ENCODE measurements around the gene ZCCHC2.

ZCCHC2 gene

GRCh38 chr18:62539284-62540165 is 16.7 kb downstream of the ZCCHC2 start:
- no peak for DNase-seq

DNA sequence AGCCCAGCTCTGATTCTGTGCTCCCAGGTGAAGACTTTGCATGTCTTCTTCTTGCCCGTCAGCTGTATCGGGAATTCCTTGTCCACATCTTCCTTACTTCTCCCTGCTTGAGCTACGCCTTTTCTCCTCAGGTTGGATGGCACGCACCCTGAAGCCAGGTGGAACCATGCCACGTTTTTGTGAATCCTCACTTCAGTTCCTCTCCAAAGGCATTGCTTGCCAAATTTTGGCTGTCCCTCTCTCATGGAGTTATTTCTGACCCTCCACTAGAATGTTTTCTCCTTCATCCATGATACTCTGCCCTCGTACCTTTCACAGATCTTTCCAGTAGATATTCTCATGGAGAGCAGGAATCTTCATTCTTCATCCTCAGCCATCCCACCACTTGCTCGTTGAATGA is 20.2 kb downstream of the ZCCHC2 start:
- no peak for DNase-seq

DNA sequence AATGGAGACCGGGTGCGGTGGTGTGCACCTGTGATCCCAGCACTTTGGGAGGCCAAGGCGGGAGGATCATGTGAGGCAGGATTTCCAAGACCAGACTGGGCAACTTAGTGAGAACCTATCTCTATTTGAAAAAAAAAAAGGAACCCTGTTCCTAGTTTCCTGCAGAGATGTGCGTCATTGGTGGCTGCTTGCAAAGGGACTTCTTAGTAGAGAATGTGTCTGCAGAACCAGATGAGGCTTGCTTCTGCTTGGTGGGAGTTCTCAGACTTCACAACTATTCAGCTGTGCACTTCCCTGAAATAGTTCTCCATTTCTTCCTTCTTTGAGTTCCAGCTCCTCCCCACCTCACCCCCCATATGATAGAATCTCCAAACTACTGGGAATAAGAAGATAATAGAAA is 22.3 kb downstream of the ZCCHC2 start:
- no peak for DNase-seq

DNA sequence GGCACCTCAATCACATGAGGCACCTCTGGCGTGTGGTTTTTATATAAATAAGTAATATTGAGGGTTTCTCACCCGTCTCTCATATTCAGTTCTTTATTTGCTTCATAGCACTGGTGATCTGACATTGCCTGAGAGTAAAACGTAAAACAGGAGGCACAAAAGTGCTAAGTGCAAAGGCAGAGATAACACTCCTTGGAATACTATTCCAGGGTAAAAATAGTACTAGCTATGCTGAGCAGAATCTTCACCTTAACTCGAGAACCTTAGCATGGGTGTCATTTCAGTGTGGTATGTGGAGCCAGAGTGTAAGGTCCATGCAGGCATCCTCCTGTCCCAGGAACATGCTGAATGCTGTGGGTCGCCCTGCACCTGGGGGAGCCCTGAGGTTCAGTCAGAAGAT is 26.9 kb downstream of the ZCCHC2 start:
- no peak for DNase-seq

DNA sequence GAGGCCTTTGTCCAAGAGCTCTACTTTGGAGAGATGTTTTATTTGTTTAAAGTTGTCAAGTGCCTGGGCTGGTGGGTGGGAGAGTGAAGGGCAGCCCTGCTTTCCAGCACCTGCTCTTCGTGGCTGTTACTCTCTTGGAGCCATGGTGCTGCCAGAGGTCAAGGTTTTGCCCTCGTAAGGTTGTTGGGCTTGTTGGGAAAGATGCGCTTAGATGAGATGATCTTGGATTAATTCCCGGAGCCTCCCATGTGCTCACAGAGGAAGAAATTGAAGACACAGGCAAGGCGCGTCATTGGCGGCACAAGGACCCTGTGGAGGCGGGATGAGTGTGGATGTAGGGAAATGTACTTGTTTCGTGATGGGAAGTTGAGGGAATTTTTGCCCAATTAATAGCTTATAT is 27.9 kb downstream of the ZCCHC2 start:
- DNase-seq, result no peak

- no peak for DNase-seq
Measured at GRCh38 chr18:62551972-62552513, 29.2 kb downstream of the ZCCHC2 start.

GRCh38 chr18:62554061-62554815 is 31.4 kb downstream of the ZCCHC2 start:
- no peak for DNase-seq

DNA sequence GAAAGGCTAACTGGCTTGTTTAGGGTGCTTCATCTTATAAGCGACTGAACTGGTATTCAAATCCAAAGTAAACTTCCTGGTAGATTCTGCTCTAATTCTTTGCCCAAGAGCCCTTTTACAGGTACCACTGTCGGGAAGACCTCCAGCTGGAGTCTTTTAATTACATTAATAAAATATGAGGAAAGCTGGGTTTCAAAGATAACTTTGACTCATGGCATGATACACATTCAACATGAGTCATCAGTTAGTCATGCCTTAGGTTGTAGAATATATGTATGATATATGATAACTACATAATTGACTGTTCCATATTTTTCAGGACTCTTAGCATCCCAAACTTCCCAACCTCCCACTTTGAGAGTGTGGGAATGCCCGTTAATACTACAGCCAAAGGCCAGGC is 32.3 kb downstream of the ZCCHC2 start:
- DNase-seq, result no peak

DNA sequence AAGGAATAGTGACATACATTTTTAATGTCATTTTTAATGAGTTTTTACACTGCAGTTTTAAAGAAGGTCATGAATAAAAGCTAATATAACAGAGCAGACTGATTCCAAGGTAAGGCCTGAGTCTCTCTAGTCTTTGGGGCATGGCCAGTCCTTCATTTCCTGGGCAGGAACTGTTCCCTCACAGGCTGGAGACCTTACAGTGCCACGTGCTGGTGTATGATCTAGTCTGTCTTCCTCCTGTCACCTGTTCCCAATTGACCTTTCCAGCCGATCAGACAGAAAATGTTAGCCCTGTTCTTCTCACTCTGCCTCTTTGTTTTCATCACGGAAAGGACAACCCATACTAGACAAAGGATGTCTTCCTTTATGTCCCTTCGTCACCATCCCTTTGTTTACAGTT is 33.6 kb downstream of the ZCCHC2 start:
- no peak for DNase-seq

- no peak for DNase-seq
Measured at GRCh38 chr18:62558015-62558663, 35.3 kb downstream of the ZCCHC2 start.

GRCh38 chr18:62564044-62564443 is 41.2 kb downstream of the ZCCHC2 start:
- no peak for DNase-seq

GRCh38 chr18:62566199-62566598 is 43.4 kb downstream of the ZCCHC2 start:
- DNase-seq, result no peak

DNA sequence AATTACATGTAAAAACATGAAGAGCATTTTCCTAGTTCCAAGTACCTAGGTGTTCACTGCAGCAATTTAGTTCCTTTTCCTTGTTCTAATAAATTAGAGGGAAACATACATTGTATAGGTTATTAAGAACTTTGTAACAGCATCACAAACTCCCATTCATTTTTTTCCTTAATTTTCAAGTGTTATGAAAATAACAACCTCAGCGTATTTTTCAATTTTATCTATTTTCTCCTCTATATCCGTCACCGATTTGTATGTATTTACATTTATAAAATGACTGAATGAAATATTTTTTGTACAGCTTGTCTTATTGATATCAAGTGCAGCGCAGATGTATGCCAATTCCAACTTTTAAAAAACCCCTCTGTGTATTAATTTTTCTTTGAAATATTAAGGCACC is 44.0 kb downstream of the ZCCHC2 start:
- DNase-seq, result no peak

DNA sequence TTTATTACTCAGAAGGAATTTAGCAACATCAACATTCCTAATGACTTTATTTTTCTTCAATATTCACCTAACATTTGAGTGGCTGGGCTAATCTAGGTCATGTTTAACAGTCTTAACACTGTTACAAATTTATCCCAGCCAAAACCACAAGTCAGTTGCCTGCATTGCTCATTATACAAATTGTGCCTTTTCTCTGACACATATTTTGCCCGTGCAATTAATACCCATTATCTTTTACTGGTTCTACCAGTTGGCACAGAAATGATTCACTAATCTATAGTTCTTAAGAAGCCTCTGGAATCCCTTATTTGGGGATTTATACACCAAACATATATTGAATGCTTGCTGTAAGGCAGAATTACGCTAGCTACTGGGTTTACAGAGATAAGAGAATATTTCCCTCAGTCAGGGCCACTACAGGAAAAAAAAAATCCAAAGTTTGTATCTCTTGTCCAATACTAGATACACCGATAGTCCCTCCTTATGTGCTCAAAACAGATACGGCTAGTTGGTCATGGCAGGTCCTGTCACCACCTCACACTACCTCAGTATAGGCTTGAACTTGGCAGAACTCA is 46.3 kb downstream of the ZCCHC2 start:
- DNase-seq, result no peak

- no peak for DNase-seq
Measured at GRCh38 chr18:62571037-62571436, 48.2 kb downstream of the ZCCHC2 start.

DNA sequence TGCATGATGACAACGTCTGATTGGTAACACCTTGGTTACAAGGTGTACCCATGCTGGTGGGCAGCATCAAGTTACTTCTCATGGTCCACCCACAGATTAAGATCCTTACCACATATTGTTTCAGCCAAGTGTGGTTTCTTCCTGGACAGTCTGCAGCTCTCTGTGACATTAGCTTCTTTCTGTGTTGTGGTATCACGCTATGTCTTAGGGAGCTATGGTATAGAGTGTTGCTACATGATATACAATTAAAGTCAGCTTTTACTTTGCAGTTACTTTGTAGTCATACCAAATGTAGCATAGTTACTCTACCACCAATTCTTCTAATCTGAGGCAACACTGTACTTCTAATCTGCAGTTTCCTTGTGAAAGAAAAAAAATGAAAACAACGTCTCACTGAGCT is 48.8 kb downstream of the ZCCHC2 start:
- no peak for DNase-seq

- DNase-seq, result no peak
Measured at GRCh38 chr18:62572456-62572855, 49.6 kb downstream of the ZCCHC2 start.

GRCh38 chr18:62574776-62575175 is 52.0 kb downstream of the ZCCHC2 start:
- no peak for DNase-seq

DNA sequence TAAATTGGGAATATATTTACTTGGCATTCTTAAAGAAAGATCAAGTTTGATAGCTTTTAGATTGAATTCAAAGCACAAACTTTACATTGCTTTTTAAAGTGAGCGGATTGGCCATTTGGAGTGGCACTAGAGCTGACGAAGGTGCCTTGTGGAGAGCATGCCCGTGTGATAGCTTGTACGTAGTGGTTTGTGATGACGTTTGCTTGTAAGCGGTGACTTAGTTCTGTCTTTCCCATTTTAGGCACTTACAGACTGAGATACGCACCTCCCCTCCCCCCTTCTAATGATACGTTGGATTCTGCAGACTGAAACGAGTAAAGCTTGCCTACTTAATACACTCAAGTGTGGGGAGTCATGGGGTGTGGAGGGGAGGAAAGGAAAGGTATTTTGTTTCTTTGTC is 53.4 kb downstream of the ZCCHC2 start:
- no peak for DNase-seq

- no peak for DNase-seq
Measured at GRCh38 chr18:62576845-62577512, 54.2 kb downstream of the ZCCHC2 start.

GRCh38 chr18:62577765-62578164 is 54.9 kb downstream of the ZCCHC2 start:
- DNase-seq, result no peak

GRCh38 chr18:62578980-62579511 is 56.2 kb downstream of the ZCCHC2 start:
- DNase-seq, result no peak
